Activated CD4-positive, alpha-beta T cell treated with anti-CD3 and anti-CD28 coated beads, Interleukin-2, Interleukin-4, amounts not matched to agents 100 ng/mL and 50 ng/mL, durations not matched to agents 16 hours and 8 hours (primary cell): ENCODE results near the gene EHD1.
A peak's percentile ranks its signal among the peaks of the same experiment; 100 is the strongest.

Source experiments
- DNase-seq: peaks from one replicate; pipeline ENCODE4 v3.0.0-alpha.2; 2020; ENCODE audit warnings: low spot score

EHD1 gene

DNA sequence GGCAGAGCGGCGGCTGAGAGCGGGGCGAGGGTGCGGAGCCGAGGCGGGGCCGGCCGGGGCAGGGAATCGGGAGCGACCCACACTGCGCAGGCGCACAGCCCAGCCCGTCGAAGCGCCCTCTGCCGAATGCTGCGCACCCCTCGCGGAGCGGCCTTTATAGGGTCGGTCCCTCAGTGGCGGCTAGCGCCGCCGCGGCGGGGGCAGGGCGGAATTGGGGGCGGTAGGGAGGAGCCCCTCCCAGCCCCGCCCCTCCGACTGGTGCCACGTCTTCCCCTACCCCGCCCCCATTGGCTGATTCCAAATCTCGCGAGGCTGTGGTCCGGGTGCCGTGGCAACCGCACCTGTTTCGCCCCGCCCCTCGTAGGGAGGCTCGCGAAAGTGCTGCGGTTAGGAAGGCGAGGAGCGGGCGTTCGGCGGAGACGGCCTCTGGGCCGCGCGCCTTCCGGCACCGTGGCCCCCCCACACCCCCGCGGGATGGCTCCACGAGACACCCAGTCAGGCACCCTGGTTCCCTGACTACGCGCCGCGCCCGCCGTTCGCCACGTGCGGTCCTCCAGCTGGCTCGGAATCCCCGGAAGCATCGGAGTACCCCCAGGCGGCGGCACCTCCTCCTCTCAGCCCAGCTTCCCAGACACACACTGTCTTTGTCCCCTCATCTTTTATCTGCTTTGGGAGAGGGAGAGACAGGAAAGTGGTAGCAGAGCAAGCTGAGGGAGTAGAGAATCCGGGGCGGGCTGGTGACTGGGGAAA, at the start of gene EHD1:
EHD1 (minus strand) TSS at position 128 of the 750 bp plus-strand sequence. CDS start 157 bp downstream, outside the sequence.
- peak; percentile 100 for DNase-seq

DNA sequence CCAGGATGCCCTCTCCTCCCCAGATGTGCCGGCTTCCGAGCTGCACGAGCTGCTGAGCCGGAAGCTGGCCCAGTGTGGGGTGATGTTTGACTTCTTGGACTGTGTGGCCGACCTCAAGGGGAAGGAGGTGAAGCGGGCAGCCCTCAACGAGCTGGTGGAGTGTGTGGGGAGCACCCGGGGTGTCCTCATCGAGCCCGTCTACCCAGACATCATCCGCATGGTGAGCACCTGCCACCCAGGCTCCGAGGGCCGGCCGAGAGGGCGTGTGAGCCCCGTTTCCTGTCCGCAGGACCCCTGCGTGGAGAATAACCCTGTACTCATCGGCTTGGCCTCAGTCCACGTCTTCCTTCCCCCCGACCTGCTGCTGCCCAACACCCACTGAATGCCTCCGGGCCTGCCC, 48.3 kb upstream of the EHD1 start:
- DNase-seq = no peak

DNA sequence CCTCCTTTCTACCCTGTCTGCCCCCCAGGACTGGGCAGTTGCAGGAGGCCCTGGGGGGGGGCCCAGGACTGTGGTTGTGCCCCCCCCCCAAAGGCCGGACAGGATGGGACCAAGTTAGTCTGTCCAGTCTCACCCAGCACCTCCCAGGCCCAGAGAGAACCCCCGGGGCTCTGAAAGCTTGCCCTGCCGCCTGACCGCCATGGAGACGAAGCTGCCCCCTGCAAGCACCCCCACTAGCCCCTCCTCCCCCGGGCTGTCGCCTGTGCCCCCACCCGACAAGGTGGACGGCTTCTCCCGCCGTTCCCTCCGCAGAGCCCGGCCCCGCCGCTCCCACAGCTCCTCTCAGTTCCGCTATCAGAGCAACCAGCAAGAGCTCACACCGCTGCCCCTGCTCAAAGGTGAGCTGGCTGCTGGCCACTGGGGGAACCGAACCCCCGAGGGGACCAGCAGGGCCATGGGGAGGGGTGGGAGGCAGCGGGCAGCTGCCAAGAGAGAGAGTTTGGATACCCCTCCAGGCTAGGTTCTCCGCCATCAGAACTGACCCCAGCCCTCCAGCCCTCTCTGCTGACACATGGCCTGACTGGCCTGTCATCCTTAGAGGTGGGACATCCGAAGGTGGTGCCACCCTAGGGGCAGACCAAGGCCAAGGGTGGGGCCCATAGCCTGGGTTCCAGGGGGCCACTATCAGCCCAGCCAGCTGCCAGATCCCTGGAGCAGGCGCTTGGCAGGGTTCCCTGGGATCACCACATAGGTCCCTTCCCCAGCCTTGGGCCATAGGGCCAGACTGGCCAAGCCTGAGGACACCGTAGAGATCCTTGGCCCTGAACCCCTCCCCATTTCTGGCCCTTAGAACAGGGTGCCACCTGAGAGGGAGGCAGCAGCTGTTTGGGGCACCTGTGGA, 47.4 kb upstream of the EHD1 start:
- no peak for DNase-seq

- no peak for DNase-seq
These were observed 46.5 kb upstream of the EHD1 start for GRCh38 chr11:64924910-64925284.

DNA sequence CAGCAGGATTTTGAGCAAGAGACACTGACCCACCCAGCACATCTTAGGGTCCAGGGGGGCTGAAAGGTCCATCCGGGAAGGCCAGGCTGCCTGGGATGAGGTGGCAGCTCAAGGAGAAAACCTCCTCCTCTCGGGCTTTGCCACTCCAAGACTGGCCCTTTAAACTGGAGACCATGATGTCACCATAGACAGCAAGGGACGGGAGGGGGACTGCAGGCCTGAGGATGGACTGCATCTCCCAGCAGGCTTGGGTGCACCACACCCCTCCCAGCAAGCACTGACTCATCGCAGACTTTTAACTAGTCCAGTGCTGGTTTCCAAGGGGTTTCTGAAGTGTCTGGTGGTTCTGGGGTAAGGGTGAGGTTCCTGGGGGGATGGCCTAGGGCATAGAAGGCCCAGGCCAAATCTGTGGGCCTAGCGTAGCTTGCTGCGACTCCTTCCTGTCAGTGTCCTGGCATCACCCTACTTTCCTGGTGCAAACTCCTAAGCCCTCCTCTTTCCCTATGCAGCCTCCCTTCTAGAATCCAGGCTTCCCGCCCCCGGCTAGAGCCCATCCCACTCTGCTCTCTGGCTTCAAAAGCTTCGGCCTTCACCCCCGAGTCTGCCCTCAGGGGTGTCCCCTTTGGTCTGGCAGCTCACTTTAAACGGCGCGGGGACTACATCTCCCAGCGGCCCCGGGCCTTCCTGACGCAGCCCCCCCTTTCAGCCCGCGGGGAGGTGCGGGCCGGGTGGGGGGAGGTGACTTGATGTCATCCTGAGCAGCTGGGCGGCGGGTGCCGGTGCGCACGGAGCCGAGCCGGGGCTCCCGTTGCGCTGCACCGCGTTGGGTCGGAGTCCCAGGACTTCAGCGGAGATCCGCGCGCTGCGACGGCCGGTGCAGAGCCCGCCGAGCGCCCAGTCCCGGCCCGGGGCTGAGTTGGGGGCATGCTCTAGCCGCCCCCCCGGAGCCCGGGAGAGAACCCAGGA, 45.8 kb upstream of the EHD1 start, which contains the start of gene PPP2R5B:
PPP2R5B (plus strand) TSS at position 746 of the 966 bp plus-strand sequence. CDS start 1,046 bp downstream, outside the sequence.
- peak; percentile 87 for DNase-seq

GRCh38 chr11:64923151-64923661, 44.8 kb upstream of the EHD1 start:
- DNase-seq = no peak

DNA sequence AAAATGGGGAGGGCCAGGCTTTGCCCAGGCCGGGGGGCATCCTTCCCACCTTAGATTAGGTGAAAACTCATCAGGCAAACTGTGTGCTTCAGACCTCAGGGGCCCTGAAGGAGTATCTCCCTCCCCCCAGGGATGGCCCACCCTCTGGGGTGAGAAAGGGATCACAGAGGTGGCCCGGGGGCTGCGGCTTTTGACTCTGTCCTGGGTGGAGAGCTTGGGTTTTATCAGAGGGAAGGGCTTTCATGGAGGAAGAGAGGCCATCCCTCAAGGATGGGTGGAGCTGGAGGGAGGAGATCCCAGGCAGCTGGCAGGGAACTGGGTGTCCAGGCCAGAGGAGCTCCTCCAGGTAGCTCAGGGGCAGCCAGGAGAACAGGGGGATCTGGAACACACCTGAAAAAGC, 43.0 kb upstream of the EHD1 start:
- DNase-seq = no peak

GRCh38 chr11:64920124-64920523, 41.7 kb upstream of the EHD1 start:
- DNase-seq = no peak

DNA sequence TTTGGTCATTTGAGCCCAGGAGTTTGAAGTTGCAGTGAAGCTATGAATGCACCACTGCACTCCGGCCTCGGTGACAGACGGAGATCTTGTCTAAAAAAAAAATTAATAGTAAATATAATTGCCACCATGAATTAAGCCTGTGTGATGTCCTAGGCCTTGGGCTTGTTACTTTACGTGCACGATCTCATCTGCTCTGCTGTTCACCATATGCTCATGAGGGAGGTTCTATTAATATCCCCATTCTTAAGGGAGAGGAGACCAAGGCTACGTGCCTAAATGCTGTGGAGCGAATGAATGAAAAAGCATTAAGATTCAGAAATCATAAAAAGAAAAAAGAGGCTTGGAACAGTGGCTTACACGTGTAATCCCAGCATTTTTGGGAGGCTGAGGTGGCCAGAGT, 41.2 kb upstream of the EHD1 start:
- no peak for DNase-seq

- no peak for DNase-seq
These were observed 39.6 kb upstream of the EHD1 start for GRCh38 chr11:64918017-64918416.

DNA sequence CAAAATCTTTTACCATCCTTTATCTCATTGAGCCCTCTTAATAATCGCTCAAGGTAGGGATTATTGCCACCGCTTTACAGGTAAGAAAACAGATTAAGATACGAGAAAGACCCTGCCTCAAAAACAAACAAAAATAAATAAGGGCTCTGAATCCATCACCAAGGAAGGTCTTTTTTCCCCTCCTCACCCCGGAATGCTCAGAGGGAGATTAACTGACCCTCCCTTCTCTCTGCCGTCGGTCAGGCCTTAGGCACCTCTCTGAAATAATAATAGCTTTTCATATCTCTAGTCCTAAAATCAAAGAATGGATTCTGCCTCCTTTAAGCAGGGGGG, 39.2 kb upstream of the EHD1 start:
- DNase-seq = no peak

- peak; percentile 99 for DNase-seq
These were observed 38.6 kb upstream of the EHD1 start, which contains the start of gene ATG2A for GRCh38 chr11:64916775-64917662. TSS of gene ATG2A (minus strand) at chr11:64917209. CDS start at chr11:64917135, 74 bp downstream.

- DNase-seq = peak; percentile 48
These were observed 37.8 kb upstream of the EHD1 start for GRCh38 chr11:64916040-64916774.

DNA sequence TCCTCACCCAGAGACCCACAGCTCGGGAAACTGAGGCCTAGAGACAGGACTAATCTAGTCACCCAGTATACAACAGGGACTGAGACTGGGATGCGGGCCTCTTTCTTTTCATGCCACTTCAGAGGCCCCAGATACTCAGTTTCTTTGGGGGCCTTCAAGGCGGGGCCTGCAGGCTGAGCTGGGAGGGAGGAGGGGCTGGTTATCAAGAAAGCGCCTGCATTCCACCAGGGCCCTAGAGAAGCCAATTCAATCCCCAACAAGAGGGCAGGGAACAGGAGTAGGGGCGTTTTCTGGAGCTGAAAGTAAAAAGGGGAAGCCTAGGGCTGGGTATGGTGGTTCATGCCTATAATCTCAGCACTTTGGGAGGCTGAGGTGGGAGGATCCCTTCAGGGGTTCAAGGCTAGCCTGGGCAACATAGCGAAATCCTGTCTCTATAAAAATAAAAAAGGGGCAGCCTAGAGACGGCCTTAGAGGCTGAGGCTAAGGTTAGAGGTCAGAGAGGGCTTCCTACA, 37.0 kb upstream of the EHD1 start:
- no peak for DNase-seq

DNA sequence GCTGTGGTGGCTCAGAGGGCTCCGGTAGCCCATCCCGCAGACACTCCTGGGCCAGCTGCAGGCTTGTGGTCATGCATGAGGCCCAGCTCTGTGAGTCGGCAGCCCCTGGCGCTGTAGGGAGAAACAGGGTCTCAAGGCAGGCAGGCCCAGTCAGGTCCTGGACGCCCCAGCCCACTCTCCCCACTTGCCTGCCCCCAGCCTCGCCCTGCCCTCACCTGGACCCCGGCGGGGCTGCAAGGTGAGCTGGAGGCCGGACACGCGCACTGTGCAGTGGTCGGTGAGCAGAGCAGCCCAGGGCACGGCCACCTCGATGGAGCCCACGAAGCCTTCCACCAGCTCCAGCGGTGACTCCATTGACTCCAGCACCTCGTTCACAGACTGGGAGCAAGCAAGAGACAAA, 35.7 kb upstream of the EHD1 start:
- DNase-seq = no peak

DNA sequence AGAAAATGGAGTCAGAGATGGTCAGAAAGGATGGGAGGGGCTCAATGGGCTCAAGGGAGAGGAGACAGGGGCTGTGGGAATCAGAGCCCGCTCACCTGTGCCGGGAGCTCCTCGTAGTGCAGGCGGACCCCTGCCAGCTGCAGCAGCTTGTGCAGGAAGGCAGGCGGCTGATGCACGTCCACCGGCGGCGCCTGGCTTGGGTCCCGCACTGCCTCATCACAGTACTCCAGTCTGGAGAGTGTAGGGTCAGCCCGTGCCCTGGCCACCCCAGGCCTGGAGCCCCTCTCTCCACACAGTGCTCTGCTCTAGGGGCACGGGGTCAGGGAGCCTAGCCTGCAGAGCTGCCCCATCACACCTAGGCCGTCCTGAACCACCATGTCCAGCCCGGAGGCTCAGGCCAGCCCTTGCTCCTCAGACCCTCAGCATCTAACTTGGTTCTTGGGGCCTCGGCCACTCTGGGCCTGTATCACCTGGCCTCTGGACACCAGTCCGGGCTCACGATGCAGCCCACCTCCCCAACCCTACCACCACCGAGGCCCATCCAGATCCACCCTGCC, 34.8 kb upstream of the EHD1 start:
- DNase-seq = no peak

GRCh38 chr11:64911689-64912088, 33.3 kb upstream of the EHD1 start:
- DNase-seq = no peak

GRCh38 chr11:64911142-64911541, 32.7 kb upstream of the EHD1 start:
- no peak for DNase-seq

- no peak for DNase-seq
These were observed 32.2 kb upstream of the EHD1 start for GRCh38 chr11:64910451-64911093.
